ENCODE data around the gene GNL1. TPM values are rescaled to one million over a fixed set of nuclear protein-coding genes. Genes with fewer than 3 reads are reported as not detected.
"Not testable (repeated sequence)": the region's sequence is repeated elsewhere in the genome, so short reads cannot be mapped to it uniquely, and the experiment has no call there.

The GNL1 gene
- total RNA-seq, 1 experiment from 2014 or later, result 113 TPM

DNA sequence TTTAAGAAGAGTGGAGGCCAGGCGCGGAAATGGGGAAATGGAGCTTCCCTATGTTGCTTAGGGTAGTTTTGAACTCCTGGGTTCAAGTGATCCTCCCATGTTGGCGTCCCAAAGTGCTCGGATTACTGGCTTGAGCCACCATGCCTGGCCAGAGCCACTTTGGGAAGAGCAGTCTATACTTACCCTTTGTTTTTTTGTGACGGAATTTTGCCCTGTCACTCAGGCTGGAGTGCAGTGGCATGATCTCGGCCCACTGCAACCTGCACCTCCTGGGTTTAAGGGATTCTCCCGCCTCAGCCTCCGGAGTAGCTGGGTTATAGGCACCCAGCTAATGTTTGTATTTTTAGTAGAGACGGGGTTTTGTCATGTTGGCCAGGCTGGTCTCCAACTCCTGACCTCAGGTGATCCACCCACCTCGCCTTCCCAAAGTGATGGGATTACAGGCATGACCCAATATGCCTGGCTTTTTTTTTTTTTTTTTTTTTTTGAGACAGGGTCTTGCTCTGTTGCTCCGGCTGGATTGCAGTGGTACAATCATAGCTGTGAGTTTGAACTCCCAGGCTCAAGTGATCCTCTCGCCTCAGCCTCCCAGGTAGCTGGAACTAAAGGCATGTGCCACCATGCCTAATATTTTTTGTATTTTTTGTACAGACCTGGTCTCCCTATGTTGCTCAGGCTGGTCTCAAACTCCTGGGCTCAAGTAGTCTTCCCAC lies 42.8 kb upstream of the GNL1 start:
- intact Hi-C loops (cut with micrococcal nuclease), result loop anchor here (5.0 kb wide), 1 partner anchor 133 kb away; no protein-coding TSS in a partner anchor
- Histone ChIP-seq H3K36me3 (ENCODE audit: control insufficient read depth in 1 of 2, insufficient read depth in 2 of 2, low read length in 2 of 2) (peaks cover 21 to 40% of the 10 kb centered on the region in 2 experiments), H3K27me3 (ENCODE audit: insufficient read depth, low read length) (no peaks in the 10 kb centered on the region), H3K4me1 (ENCODE audit: control insufficient read depth in 1 of 2, insufficient read depth in 2 of 2, low read length in 2 of 2) (peaks cover 0 to 14% of the 10 kb centered on the region in 2 experiments; a peak in 2 of 4 replicates), H4K20me1 (ENCODE audit: insufficient read depth) (no peaks in the 10 kb centered on the region; the same call in 1 of the 2 replicates), H3K4me2 (ENCODE audit: low read length) (no peak overlapping the region), H3K9me3 (ENCODE audit: control insufficient read depth in 1 of 2, insufficient read depth in 1 of 2, low read depth in 1 of 2, low read length in 2 of 2) (no peaks in the 10 kb centered on the region), H3K9me2 (ENCODE audit: insufficient read depth) (no peaks in the 10 kb centered on the region), H3K4me3 (replicated peaks in 1 of 2; ENCODE audit: low read depth in 1 of 2, low read length in 2 of 2) (no peak overlapping the region), H2AFZ (ENCODE audit: low read depth, low read length, poor library complexity, severe bottlenecking) (no peak overlapping the region), H3K27ac (ENCODE audit: low read depth, low read length) (no peak overlapping the region), H3K79me2 (ENCODE audit: insufficient read depth, low read length) (no peaks in the 10 kb centered on the region), H3K9ac (ENCODE audit: low read length) (no peak overlapping the region)
- DNase-seq (ENCODE audit: low read depth, low spot score) (no peak), ATAC-seq (no peak)
- ChIA-PET POLR2A (interaction anchor here (0.9 to 4.2 kb wide), 6 partner anchors 9 to 132 kb away, joined by 3 to 28 read pairs (median 8); partner anchors contain the start of gene ABCF1), RAD21 (ENCODE audit: low non-redundant PET in 1 of 2, low total read pairs in 2 of 2, uncharacterized antibody in 2 of 2, unreplicated experiment in 2 of 2) (no interaction called here), CTCF (interaction anchor here (2.0 to 3.5 kb wide), 3 partner anchors 58 to 145 kb away, joined by 4 to 17 read pairs (median 16); no protein-coding TSS in a partner anchor)
- TF ChIP-seq JUND (IDR thresholded peaks at IDR 0.05), result no peak
- TF ChIP-seq ELF1 (IDR thresholded peaks at IDR 0.05; ENCODE audit: borderline replicate concordance, low read depth), result no peak
- TF ChIP-seq, protein P1, sequence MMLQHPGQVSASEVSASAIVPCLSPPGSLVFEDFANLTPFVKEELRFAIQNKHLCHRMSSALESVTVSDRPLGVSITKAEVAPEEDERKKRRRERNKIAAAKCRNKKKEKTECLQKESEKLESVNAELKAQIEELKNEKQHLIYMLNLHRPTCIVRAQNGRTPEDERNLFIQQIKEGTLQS (IDR thresholded peaks at IDR 0.05), result no peak
- TF ChIP-seq POLR2AphosphoS5 (IDR thresholded peaks at IDR 0.05; ENCODE audit: low read depth, low read length), result peak; percentile 55; the same call in 1 of the 2 replicates
- TF ChIP-seq SIN3A (IDR thresholded peaks at IDR 0.05; ENCODE audit: low read depth), result no peak
- BruUV-seq (replicated peaks), result no TSS peak

GRCh38 chr6:30597315-30598144 lies 41.2 kb upstream of the GNL1 start:
- TF ChIP-seq EGR1 (IDR thresholded peaks at IDR 0.05; ENCODE audit: low read depth) (peak; percentile 48; the same call in 1 of the 2 replicates), POLR2AphosphoS5 (IDR thresholded peaks at IDR 0.05; ENCODE audit: low read depth, low read length) (peak; percentile 35; the same call in 1 of the 2 replicates), ZFX (IDR thresholded peaks at IDR 0.05) (peak; percentile 41; the same call in 1 of the 2 replicates), RAD21 (IDR thresholded peaks at IDR 0.05; ENCODE audit: low read depth) (peak; percentile 62), CTCF (IDR thresholded peaks at IDR 0.05 in 2 of 3, conservative IDR thresholded peaks at IDR 0.05 in 1 of 3; ENCODE audit: borderline replicate concordance in 1 of 3, insufficient read depth in 1 of 3, low read depth in 2 of 3, low read length in 2 of 3) (peak; percentile 68 to 80 (median 77))
- peak; percentile 66 for DNase-seq (ENCODE audit: low read depth, low spot score)
- not testable (repeated sequence) for BruUV-seq (replicated peaks); H3K4me3 ChIP-seq (replicated peaks in 1 of 2; ENCODE audit: low read depth in 1 of 2, low read length in 2 of 2); H3K4me2 ChIP-seq (ENCODE audit: low read length); H3K79me2 ChIP-seq (ENCODE audit: insufficient read depth, low read length); H3K9ac ChIP-seq (ENCODE audit: low read length); H3K27me3 ChIP-seq (ENCODE audit: insufficient read depth, low read length); H2AFZ ChIP-seq (ENCODE audit: low read depth, low read length, poor library complexity, severe bottlenecking); H4K20me1 ChIP-seq (ENCODE audit: insufficient read depth); H3K9me3 ChIP-seq (ENCODE audit: control insufficient read depth in 1 of 2, insufficient read depth in 1 of 2, low read depth in 1 of 2, low read length in 2 of 2); H3K9me2 ChIP-seq (ENCODE audit: insufficient read depth)
- Histone ChIP-seq H3K36me3 (ENCODE audit: control insufficient read depth in 1 of 2, insufficient read depth in 2 of 2, low read length in 2 of 2) (peaks cover 9 to 27% of the 10 kb centered on the region in 2 experiments), H3K27ac (ENCODE audit: low read depth, low read length) (0 out of 2 replicates have a peak overlapping the region, but pooled peaks have one; percentile 2), H3K4me1 (ENCODE audit: control insufficient read depth in 1 of 2, insufficient read depth in 2 of 2, low read length in 2 of 2) (peaks cover 0 to 14% of the 10 kb centered on the region in 2 experiments; a peak in 2 of 4 replicates)
- CTCF ChIA-PET, result interaction anchor here (0.8 to 3.5 kb wide), 12 partner anchors 10 to 144 kb away, joined by 3 to 21 read pairs (median 4); partner anchors contain the start of genes ABCF1 and PRR3
- ATAC-seq, result peak; percentile 84
- intact Hi-C loops (cut with micrococcal nuclease), result loop anchor here (1.0 to 5.0 kb wide), 3 partner anchors 56 to 135 kb away; no protein-coding TSS in a partner anchor
- RAD21 ChIA-PET (ENCODE audit: low non-redundant PET in 1 of 2, low total read pairs in 2 of 2, uncharacterized antibody in 2 of 2, unreplicated experiment in 2 of 2), result interaction anchor here (0.6 to 1.4 kb wide), 4 partner anchors 75 to 133 kb away, joined by 3 read pairs; partner anchors contain the start of gene DHX16 (in 1 of the 2)
- POLR2A ChIA-PET, result interaction anchor here (0.6 to 4.2 kb wide), 12 partner anchors 8 to 517 kb away, joined by 3 to 28 read pairs (median 4); partner anchors contain the start of genes ABCF1, MDC1 and PSORS1C1

Measured in HCT116 (cell line).